GM19099 (cell line): Measurements from ENCODE around the gene FASTK.

Experiments used
- POLR2A ChIP-seq: IDR thresholded peaks from 3 replicates; pipeline ENCODE4 v1.6.1; 2011; ENCODE audit warnings: low read depth; ENCODE audit not compliant: insufficient read length; ENCODE audit errors: extremely low read depth

FASTK gene

GRCh38 chr7:151091988-151092387, 11.4 kb upstream of the FASTK start:
- TF ChIP-seq POLR2A = no peak

GRCh38 chr7:151091431-151091830, 10.8 kb upstream of the FASTK start:
- TF ChIP-seq POLR2A = no peak

- no peak for TF ChIP-seq POLR2A
Observed at GRCh38 chr7:151091003-151091402, 10.4 kb upstream of the FASTK start.

GRCh38 chr7:151089893-151090730, 9.5 kb upstream of the FASTK start:
- no peak for TF ChIP-seq POLR2A

GRCh38 chr7:151088856-151089699, 8.5 kb upstream of the FASTK start:
- TF ChIP-seq POLR2A = no peak

GRCh38 chr7:151088019-151088855, 7.6 kb upstream of the FASTK start:
- no peak for TF ChIP-seq POLR2A

- TF ChIP-seq POLR2A = peak; percentile 51
Observed at GRCh38 chr7:151087245-151088018, 6.8 kb upstream of the FASTK start.

GRCh38 chr7:151086802-151087244, 6.2 kb upstream of the FASTK start:
- TF ChIP-seq POLR2A = no peak

GRCh38 chr7:151085691-151086620, 5.3 kb upstream of the FASTK start, which contains the start of gene AGAP3:
Gene AGAP3, plus strand, starts transcription at chr7:151086475. Its CDS starts 267 bp downstream, at chr7:151086742.
- TF ChIP-seq POLR2A = peak; percentile 75

- TF ChIP-seq POLR2A = no peak
Observed at GRCh38 chr7:151085329-151085690, 4.7 kb upstream of the FASTK start.

GRCh38 chr7:151083824-151084160, 3.2 kb upstream of the FASTK start:
- no peak for TF ChIP-seq POLR2A

- peak; percentile 65 for TF ChIP-seq POLR2A
Observed at GRCh38 chr7:151083071-151083823, 2.6 kb upstream of the FASTK start, which contains the start of gene TMUB1. Gene TMUB1, minus strand, starts transcription at chr7:151083493. Its CDS starts 930 bp downstream, at chr7:151082563.
